ENCODE data around the gene FBXO42. TPM values are rescaled to one million over a fixed set of nuclear protein-coding genes. Genes with fewer than 3 reads are reported as not detected.
A peak's percentile ranks its signal among the peaks of the same experiment; 100 is the strongest.

The FBXO42 gene
- polyA plus RNA-seq, 2 of the 4 experiments (the other 2 are of a cell fraction) = 4.7 to 12.4 TPM

GRCh38 chr1:16210581-16210980, 141.7 kb downstream of the FBXO42 start:
- 80% methylated on average over 4 of the region's 4 CpGs for WGBS (ENCODE audit: missing lambda C conversion rate)
- H3K9me3 ChIP-seq = no peaks in the 10 kb centered on the region
- H3K4me3 ChIP-seq = no peak overlapping the region
- FAIRE-seq = no peak
- H3K4me2 ChIP-seq = no peak overlapping the region
- H3K4me1 ChIP-seq = peaks cover 22% of the 10 kb centered on the region
- ATAC-seq = no peak
- TF ChIP-seq ZFP36 (IDR thresholded peaks at IDR 0.05; ENCODE audit: borderline replicate concordance, partially characterized antibody) = peak; percentile 83
- no peak for TF ChIP-seq FOSB (CRISPR knock-in tag; IDR thresholded peaks at IDR 0.05)
- TF ChIP-seq SMC3 (IDR thresholded peaks at IDR 0.05) = no peak
- no peak overlapping the region for H3K27ac ChIP-seq
- ChIA-PET CTCF (interaction anchor here (0.7 to 1.3 kb wide), 3 partner anchors 34 to 137 kb away, joined by 3 to 4 read pairs (median 3); partner anchors contain the start of gene FAM131C), POLR2A (no interaction called here)
- DNase-seq (ENCODE audit: low read depth in 1 of 2, low spot score in 1 of 2) = no peak

GRCh38 chr1:16209847-16210407, 142.4 kb downstream of the FBXO42 start:
- TF ChIP-seq EHMT2 (IDR thresholded peaks at IDR 0.05; ENCODE audit: low read depth) = no peak
- no peak for TF ChIP-seq SMC3 (IDR thresholded peaks at IDR 0.05)
- TF ChIP-seq RARB (CRISPR knock-in tag; IDR thresholded peaks at IDR 0.05) = no peak
- TF ChIP-seq MAFK (IDR thresholded peaks at IDR 0.05; ENCODE audit: partially characterized antibody) = no peak
- ChIA-PET CTCF (no interaction called here), POLR2A (no interaction called here)
- H3K4me3 ChIP-seq = no peak overlapping the region
- DNase-seq (ENCODE audit: low read depth in 1 of 2, low spot score in 1 of 2) = no peak
- H3K27ac ChIP-seq = peak overlapping the region in 1 of 2 experiments; percentile 7; a peak in 1 of 6 replicates
- H3K4me2 ChIP-seq = no peak overlapping the region
- ATAC-seq = no peak
- no peak for FAIRE-seq
- H3K9me3 ChIP-seq = no peaks in the 10 kb centered on the region
- no CpG with 5 or more reads among the region's 11 CpGs for WGBS (ENCODE audit: missing lambda C conversion rate)
- H3K4me1 ChIP-seq = peaks cover 26% of the 10 kb centered on the region

- Histone ChIP-seq H3K27ac (peak overlapping the region in 1 of 2 experiments; percentile 95; a peak in 2 of 6 replicates), H3K4me1 (peaks cover 26% of the 10 kb centered on the region), H3K4me2 (no peak overlapping the region), H3K4me3 (no peak overlapping the region), H3K9me3 (no peaks in the 10 kb centered on the region)
- POLR2A ChIA-PET = no interaction called here
- WGBS (ENCODE audit: missing lambda C conversion rate) = 89% methylated on average over 8 of the region's 9 CpGs
- no peak for ATAC-seq
- CTCF ChIA-PET = interaction anchor here (0.5 to 1.1 kb wide), 2 partner anchors 100 to 130 kb away, joined by 3 to 6 read pairs; no protein-coding TSS in a partner anchor
- TF ChIP-seq FOSL2 (IDR thresholded peaks at IDR 0.05) (no peak), FOSL2 (CRISPR knock-in tag; IDR thresholded peaks at IDR 0.05) (no peak), HOXA7 (CRISPR knock-in tag; IDR thresholded peaks at IDR 0.05) (no peak), EHMT2 (IDR thresholded peaks at IDR 0.05; ENCODE audit: low read depth) (no peak), POLR2A (IDR thresholded peaks at IDR 0.05; ENCODE audit: low read length) (no peak), KDM5A (IDR thresholded peaks at IDR 0.05) (no peak), HES2 (IDR thresholded peaks at IDR 0.05) (no peak)
- DNase-seq (ENCODE audit: low read depth in 1 of 2, low spot score in 1 of 2) = no peak
- no peak for FAIRE-seq
Observed at GRCh38 chr1:16209132-16209846, 143.0 kb downstream of the FBXO42 start.

GRCh38 chr1:16208270-16208987, 143.9 kb downstream of the FBXO42 start:
- ChIA-PET POLR2A (no interaction called here), CTCF (interaction anchor here (0.5 to 2.2 kb wide), 5 partner anchors 37 to 155 kb away, joined by 3 to 9 read pairs (median 4); no protein-coding TSS in a partner anchor)
- Histone ChIP-seq H3K4me1 (peaks cover 26% of the 10 kb centered on the region), H3K4me3 (no peak overlapping the region), H3K4me2 (peak overlapping the region; percentile 21; the same call in 2 of the 3 replicates), H3K27ac (peak overlapping the region; percentile 50 to 95; a peak in 3 of 6 replicates), H3K9me3 (no peaks in the 10 kb centered on the region)
- DNase-seq (ENCODE audit: low read depth in 1 of 2, low spot score in 1 of 2) = peak in 1 of 2 experiments; percentile 14
- WGBS (ENCODE audit: missing lambda C conversion rate) = no CpG with 5 or more reads among the region's 13 CpGs
- TF ChIP-seq FOSL2 (IDR thresholded peaks at IDR 0.05) = no peak
- peak; percentile 58 for TF ChIP-seq FOSL2 (CRISPR knock-in tag; IDR thresholded peaks at IDR 0.05)
- TF ChIP-seq JUN (IDR thresholded peaks at IDR 0.05) = no peak
- no peak for TF ChIP-seq REST (IDR thresholded peaks at IDR 0.05)
- FAIRE-seq = no peak
- ATAC-seq = peak in 1 of 2 experiments; percentile 15; a peak in 1 of 6 replicates
